Endothelial cell of umbilical vein (primary cell): ENCODE data around the gene MIGA2. TPM values are rescaled to one million over a fixed set of nuclear protein-coding genes. Genes with fewer than 3 reads are reported as not detected.
A peak's percentile ranks its signal among the peaks of the same experiment; 100 is the strongest.

ENCODE experiments used
- BruUV-seq: library from RNA; stranded (reverse); fragments of 400-500 nt; replicated peaks from 2 replicates; lab custom pipeline; 2021; lab: Mats Ljungman, UMichigan
- CTCF ChIA-PET: fragments of 300-600, 350-600 bp; sonication (Branson Sonifier 250); formaldehyde crosslinking; loops from one replicate; lab custom pipeline; 2021; ENCODE audit warnings: antibody characterized with exemption, inconsistent platforms; lab: Charles Lee
- POLR2A ChIA-PET: fragments of 300-600, 350-600 bp; sonication (Branson Sonifier 250); formaldehyde crosslinking; loops from one replicate; lab custom pipeline; 2021; ENCODE audit warnings: antibody characterized with exemption, inconsistent platforms; lab: Charles Lee
- DNase-seq: peaks from one replicate; pipeline ENCODE4 v3.0.0-alpha.2; 2011; ENCODE audit warnings: low read depth, low spot score
- FAIRE-seq: peaks from 2 replicates; lab custom pipeline; 2011; peaks lifted over from hg19 to GRCh38; lab: Jason Lieb, UNC
- H2AFZ ChIP-seq: 2 replicates; pipeline ENCODE4 v1.6.0; 2012; ENCODE audit warnings: low read depth, low read length, control low read depth, inconsistent platforms
- H3K27ac ChIP-seq: 2 replicates; pipeline ENCODE4 v1.5.1; 2011; ENCODE audit warnings: low read depth, mild to moderate bottlenecking, control low read depth, low read length, moderate library complexity; ENCODE audit not compliant: insufficient read depth
- H3K27me3 ChIP-seq, 2 experiments: 2 replicates each; pipeline versions ENCODE4 v1.6.0 to v1.6.1; 2011; ENCODE audit warnings: low read length in 2 of 2, mixed read lengths in 1 of 2; ENCODE audit not compliant: control insufficient read depth in 2 of 2, insufficient read depth in 2 of 2
- H3K36me3 ChIP-seq, 2 experiments: 2 replicates in 1 of 2; 3 replicates in 1 of 2; pipeline ENCODE4 v1.5.1; 2011; ENCODE audit warnings: low read length in 2 of 2, mild to moderate bottlenecking in 1 of 2, moderate library complexity in 1 of 2; ENCODE audit not compliant: control insufficient read depth in 2 of 2, insufficient read depth in 2 of 2; ENCODE audit errors: extremely low read depth in 1 of 2
- H3K4me1 ChIP-seq: 3 replicates; pipeline ENCODE4 v1.5.1; 2011; ENCODE audit warnings: mild to moderate bottlenecking, low read length; ENCODE audit not compliant: control insufficient read depth, insufficient read depth; ENCODE audit errors: extremely low read depth
- H3K4me2 ChIP-seq: 2 replicates; pipeline ENCODE4 v1.6.1; 2011; ENCODE audit warnings: low read length, control low read depth, mixed read lengths; ENCODE audit not compliant: insufficient read depth
- H3K4me3 ChIP-seq, 3 experiments: fragments of 200-600 bp in 1 of 3; sonication (generic), shearing (Covaris generic) in 1 of 3; replicated peaks in 1 of 3; 2 replicates each; pipeline ENCODE4 v1.5.1; 2011 to 2016; ENCODE audit warnings: control low read depth in 3 of 3, low read length in 3 of 3, mild to moderate bottlenecking in 2 of 3, inconsistent platforms in 1 of 3, low read depth in 1 of 3, moderate library complexity in 1 of 3; ENCODE audit not compliant: insufficient read depth in 1 of 3
- H3K79me2 ChIP-seq: 2 replicates; pipeline ENCODE4 v1.6.0; 2012; ENCODE audit warnings: low read length, inconsistent platforms; ENCODE audit not compliant: control insufficient read depth, insufficient read depth
- H3K9ac ChIP-seq: replicated peaks from 2 replicates; pipeline ENCODE3; 2011; ENCODE audit warnings: low read length, control low read depth; ENCODE audit not compliant: insufficient read depth; ENCODE audit errors: extremely low read depth
- H3K9me1 ChIP-seq: replicated peaks from 3 replicates; pipeline ENCODE4 v1.6.0; 2011; ENCODE audit warnings: mild to moderate bottlenecking, low read length; ENCODE audit not compliant: control insufficient read depth, insufficient read depth; ENCODE audit errors: extremely low read depth
- H3K9me3 ChIP-seq: replicated peaks from 2 replicates; pipeline ENCODE4 v1.5.1; 2012; ENCODE audit warnings: low read length, inconsistent platforms; ENCODE audit not compliant: control insufficient read depth, insufficient read depth
- H4K20me1 ChIP-seq: replicated peaks from 2 replicates; pipeline ENCODE3; 2011; ENCODE audit warnings: mild to moderate bottlenecking, low read length; ENCODE audit not compliant: control insufficient read depth, insufficient read depth; ENCODE audit errors: extremely low read depth
- EZH2 ChIP-seq: IDR thresholded peaks from 2 replicates; pipeline ENCODE4 v1.6.1; 2012; ENCODE audit warnings: borderline replicate concordance, low read depth, mild to moderate bottlenecking, moderate library complexity, low read length, inconsistent platforms; ENCODE audit not compliant: severe bottlenecking
- FOS ChIP-seq: IDR thresholded peaks from 2 replicates; pipeline ENCODE4 v1.6.1; 2011; ENCODE audit warnings: mild to moderate bottlenecking, low read length, moderate library complexity, borderline replicate concordance; ENCODE audit not compliant: insufficient read depth
- GATA2 ChIP-seq: IDR thresholded peaks from 2 replicates; pipeline ENCODE4 v1.7.0; 2011; ENCODE audit warnings: low read depth, mild to moderate bottlenecking, moderate library complexity, mixed read lengths, low read length; ENCODE audit not compliant: insufficient read length, insufficient read depth
- JUN ChIP-seq: IDR thresholded peaks from 2 replicates; pipeline ENCODE4 v1.6.1; 2011; ENCODE audit warnings: borderline replicate concordance, low read depth; ENCODE audit not compliant: insufficient read length, insufficient read depth
- MYC ChIP-seq: IDR thresholded peaks from one replicate; pipeline ENCODE4 v1.6.1; 2011; ENCODE audit warnings: mild to moderate bottlenecking, low read depth, low read length
- POLR2A ChIP-seq: IDR thresholded peaks from 2 replicates; pipeline ENCODE4 v1.6.1; 2012; ENCODE audit warnings: low read depth, mild to moderate bottlenecking, control low read depth, low read length
- POLR2AphosphoS5 ChIP-seq: IDR thresholded peaks from 2 replicates; pipeline ENCODE4 v1.6.1; 2012; ENCODE audit warnings: low read depth, mild to moderate bottlenecking, control low read depth, low read length, moderate library complexity; ENCODE audit not compliant: insufficient read depth
- dilution Hi-C: fragments of 300-500 bp; cut with MboI; formaldehyde crosslinking; loops from one replicate; pipeline ENCODE4 v1.15.0; 2019; ENCODE audit warnings: low sequenced_read_pairs; ENCODE audit not compliant: extremely low pct_ligation_motif_present
- intact Hi-C: fragments of 100-400 bp; cut with micrococcal nuclease; formaldehyde crosslinking; loops from one replicate; pipeline ENCODE4 v1.10.0; 2022
- polyA plus RNA-seq, 4 experiments: library from polyadenylated mRNA; depleted of rRNA in 3 of 4; stranded (reverse) in 3 of 4; unstranded in 1 of 4; fragments of >200 nt; gene quantifications; 2 replicates each; pipeline versions ENCODE4 v1.2.1 to v1.2.3, GENCODE V29; 2011 to 2012; ENCODE audit warnings: missing spikeins in 1 of 4
- total RNA-seq: library from RNA; stranded (reverse); gene quantifications from 2 replicates; pipeline ENCODE4 v1.2.3, GENCODE V29; 2021
- TF ChIP-seq, protein P1 (sequence below): IDR thresholded peaks from 2 replicates; pipeline ENCODE4 v1.6.1; 2011; ENCODE audit not compliant: insufficient read depth, insufficient read length
- TF ChIP-seq, protein P2 (sequence below), 2 donors: IDR thresholded peaks; 1 replicate in 1 of 2; 2 replicates in 1 of 2; pipeline ENCODE4 v1.5.1; 2011; ENCODE audit warnings: low read length in 2 of 2, mild to moderate bottlenecking in 2 of 2, moderate library complexity in 2 of 2, control low read depth in 1 of 2, inconsistent platforms in 1 of 2, low read depth in 1 of 2; ENCODE audit not compliant: insufficient read depth in 1 of 2; ENCODE audit errors: extremely low read depth in 1 of 2

The MIGA2 gene
- total and polyA plus RNA-seq, 2 donors (not counting 3 experiments of a cell fraction or from before 2014, with no cell fraction given) = 27.7 to 28.0 TPM

DNA sequence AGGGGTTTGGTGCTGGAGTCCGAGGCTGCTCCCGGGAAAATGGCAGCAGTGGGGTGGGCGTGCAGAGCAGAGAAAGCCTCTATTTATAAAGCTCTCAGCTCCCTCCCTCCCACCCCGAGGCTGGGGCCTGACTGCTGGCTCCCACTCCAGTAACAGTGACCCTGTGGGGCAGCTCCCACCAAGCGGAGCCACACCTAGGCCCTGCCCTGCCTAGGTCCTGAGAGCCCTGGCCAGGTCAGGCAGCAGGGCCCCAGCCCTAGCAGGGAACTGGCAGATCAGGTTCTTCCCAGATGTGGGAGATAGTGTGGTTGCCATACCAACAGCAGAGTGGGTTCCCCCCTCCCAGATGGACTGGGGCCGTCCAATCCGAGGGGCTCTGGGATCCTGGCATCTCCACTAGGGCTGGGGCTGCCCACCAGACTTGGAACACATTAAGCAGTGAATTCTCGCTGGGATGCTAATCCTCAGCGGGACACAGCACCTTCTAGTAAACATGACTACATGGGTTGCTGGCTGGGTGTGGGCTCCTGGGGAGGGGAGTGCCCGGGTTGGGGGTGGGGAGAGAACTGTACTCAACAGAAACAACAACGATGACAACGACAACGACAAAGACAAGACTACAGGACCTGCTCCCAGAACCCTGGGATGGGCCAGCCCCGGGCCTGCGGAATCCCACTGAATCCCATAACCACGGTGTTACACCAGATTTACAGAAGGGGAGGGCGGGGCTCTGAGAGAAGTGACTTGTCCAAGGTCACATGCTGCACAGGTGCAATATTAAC is 9.8 kb upstream of the MIGA2 start:
- TSS peak; percentile 11 for BruUV-seq
- no peak overlapping the region for H3K9ac ChIP-seq

DNA sequence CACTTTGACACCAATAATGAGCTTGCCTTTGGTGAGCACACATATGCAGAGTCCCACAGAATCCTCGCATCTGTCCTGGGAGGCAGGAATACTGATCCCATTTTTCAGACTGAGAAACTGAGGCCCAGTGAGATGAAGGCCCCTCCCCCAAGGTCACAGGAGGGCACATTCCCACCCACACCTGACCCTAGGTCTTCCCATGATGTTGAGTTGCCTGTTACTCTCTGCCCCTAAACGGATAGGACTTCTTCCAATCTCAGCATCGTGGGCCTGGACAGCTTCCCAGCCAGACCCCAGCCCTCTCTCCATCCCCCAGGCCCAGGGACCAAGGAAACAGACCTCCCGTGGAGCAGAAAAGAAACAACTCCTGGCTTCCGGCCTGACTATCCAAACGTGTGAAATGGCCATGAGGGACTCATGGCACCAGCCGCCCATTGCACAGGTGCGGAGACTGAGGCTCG is 9.2 kb upstream of the MIGA2 start:
- no peak for TF ChIP-seq JUN
- no peak for TF ChIP-seq MYC
- no peak for TF ChIP-seq POLR2AphosphoS5
- TF ChIP-seq EZH2 = no peak
- TF ChIP-seq POLR2A = no peak
- TF ChIP-seq, protein P1, sequence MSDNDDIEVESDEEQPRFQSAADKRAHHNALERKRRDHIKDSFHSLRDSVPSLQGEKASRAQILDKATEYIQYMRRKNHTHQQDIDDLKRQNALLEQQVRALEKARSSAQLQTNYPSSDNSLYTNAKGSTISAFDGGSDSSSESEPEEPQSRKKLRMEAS = no peak
- no peak for TF ChIP-seq GATA2
- TF ChIP-seq, protein P2, sequence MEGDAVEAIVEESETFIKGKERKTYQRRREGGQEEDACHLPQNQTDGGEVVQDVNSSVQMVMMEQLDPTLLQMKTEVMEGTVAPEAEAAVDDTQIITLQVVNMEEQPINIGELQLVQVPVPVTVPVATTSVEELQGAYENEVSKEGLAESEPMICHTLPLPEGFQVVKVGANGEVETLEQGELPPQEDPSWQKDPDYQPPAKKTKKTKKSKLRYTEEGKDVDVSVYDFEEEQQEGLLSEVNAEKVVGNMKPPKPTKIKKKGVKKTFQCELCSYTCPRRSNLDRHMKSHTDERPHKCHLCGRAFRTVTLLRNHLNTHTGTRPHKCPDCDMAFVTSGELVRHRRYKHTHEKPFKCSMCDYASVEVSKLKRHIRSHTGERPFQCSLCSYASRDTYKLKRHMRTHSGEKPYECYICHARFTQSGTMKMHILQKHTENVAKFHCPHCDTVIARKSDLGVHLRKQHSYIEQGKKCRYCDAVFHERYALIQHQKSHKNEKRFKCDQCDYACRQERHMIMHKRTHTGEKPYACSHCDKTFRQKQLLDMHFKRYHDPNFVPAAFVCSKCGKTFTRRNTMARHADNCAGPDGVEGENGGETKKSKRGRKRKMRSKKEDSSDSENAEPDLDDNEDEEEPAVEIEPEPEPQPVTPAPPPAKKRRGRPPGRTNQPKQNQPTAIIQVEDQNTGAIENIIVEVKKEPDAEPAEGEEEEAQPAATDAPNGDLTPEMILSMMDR (IDR thresholded peaks at IDR 0.05; ENCODE audit: extremely low read depth in 1 of 2, insufficient read depth in 1 of 2, low read depth in 1 of 2, low read length in 2 of 2) = no peak
- TF ChIP-seq FOS = no peak
- Histone ChIP-seq H3K4me3 (peak overlapping the region; percentile 47 to 74 (median 54)), H3K4me2 (peak overlapping the region; percentile 36), H3K27me3 (no peaks in the 10 kb centered on the region), H3K27ac (no peak overlapping the region), H3K79me2 (peaks cover 27% of the 10 kb centered on the region), H3K9me3 (no peaks in the 10 kb centered on the region), H3K9ac (peak overlapping the region; percentile 32), H3K4me1 (peaks cover 7% of the 10 kb centered on the region), H3K36me3 (no peaks in the 10 kb centered on the region), H3K9me1 (no peaks in the 10 kb centered on the region), H2AFZ (no peak overlapping the region), H4K20me1 (no peaks in the 10 kb centered on the region)
- intact Hi-C loops = loop anchor here (5.0 to 10.0 kb wide), 2 partner anchors 80 to 292 kb away; partner anchors contain the start of genes DOLK and NUP188
- BruUV-seq = no TSS peak
- POLR2A ChIA-PET = no interaction called here
- DNase-seq (no peak), FAIRE-seq (no peak)
- dilution Hi-C loops = no loop called here
- CTCF ChIA-PET = interaction anchor here (1.1 to 1.4 kb wide), 4 partner anchors 20 to 164 kb away, joined by 3 to 8 read pairs (median 4); no protein-coding TSS in a partner anchor

More for the DNA sequence above, 9.8 kb upstream of the MIGA2 start:
- Histone ChIP-seq H3K27ac (no peak overlapping the region), H4K20me1 (no peaks in the 10 kb centered on the region), H3K4me2 (no peak overlapping the region), H2AFZ (no peak overlapping the region), H3K4me3 (no peak overlapping the region), H3K36me3 (no peaks in the 10 kb centered on the region), H3K9me1 (no peaks in the 10 kb centered on the region), H3K4me1 (peaks cover 7% of the 10 kb centered on the region), H3K79me2 (peaks cover 27% of the 10 kb centered on the region), H3K27me3 (no peaks in the 10 kb centered on the region), H3K9me3 (no peaks in the 10 kb centered on the region)
- dilution Hi-C loops = no loop called here
- intact Hi-C loops = loop anchor here (5.0 to 10.0 kb wide), 2 partner anchors 79 to 292 kb away; partner anchors contain the start of genes DOLK and NUP188
- no peak for DNase-seq
- POLR2A ChIA-PET = no interaction called here
- CTCF ChIA-PET = no interaction called here
- FAIRE-seq = no peak
- TF ChIP-seq MYC = no peak
